PC-3 (cell line): ENCODE results near the gene SUMO3. TPM values are rescaled to one million over a fixed set of nuclear protein-coding genes. Genes with fewer than 3 reads are reported as not detected.

ENCODE experiments used
- ATAC-seq: fragments of 200-7000 bp; cut with Tn5 transposase; 2 replicates; pipeline ENCODE4 v1.9.1; 2020; ENCODE audit warnings: mild to moderate bottlenecking, moderate library complexity
- BruUV-seq: library from RNA; stranded (reverse); fragments of 400-500 nt; replicated peaks from 2 replicates; lab custom pipeline; 2021; lab: Mats Ljungman, UMichigan
- CTCF ChIA-PET: fragments of 300-600 bp; sonication (Branson Sonifier 250); formaldehyde crosslinking; loops from one replicate; lab custom pipeline; 2022; ENCODE audit warnings: antibody characterized with exemption; lab: Charles Lee
- POLR2A ChIA-PET: fragments of 300-600 bp; sonication (Branson Sonifier 250); formaldehyde crosslinking; loops from one replicate; lab custom pipeline; 2022; ENCODE audit warnings: antibody characterized with exemption; ENCODE audit not compliant: unreplicated experiment; lab: Charles Lee
- DNase-seq: peaks from one replicate; pipeline ENCODE4 v3.0.0-alpha.2; 2015
- H2AFZ ChIP-seq: fragments of 300-600 bp; sonication (generic); 2 replicates; pipeline ENCODE4 v1.6.0; 2016; ENCODE audit warnings: antibody characterized with exemption, low read length
- H3F3A ChIP-seq: fragments of 300-600 bp; sonication (generic); one replicate; pipeline ENCODE4 v1.6.0; 2017; ENCODE audit warnings: antibody characterized with exemption, low read length, control low read depth, mild to moderate bottlenecking; ENCODE audit not compliant: unreplicated experiment
- H3K27ac ChIP-seq: fragments of 300-600 bp; sonication (generic); 2 replicates; pipeline ENCODE4 v1.5.1; 2016; ENCODE audit warnings: mild to moderate bottlenecking, low read length
- H3K27me3 ChIP-seq: fragments of 300-600 bp; sonication (generic); 2 replicates; pipeline ENCODE4 v1.6.1; 2016; ENCODE audit warnings: low read length, mixed read lengths
- H3K36me3 ChIP-seq: fragments of 300-600 bp; sonication (generic); 2 replicates; pipeline ENCODE4 v1.6.1; 2016; ENCODE audit warnings: low read depth, mixed run types, low read length, mixed read lengths
- H3K4me1 ChIP-seq: fragments of 300-600 bp; sonication (generic); 2 replicates; pipeline ENCODE4 v1.5.1; 2016; ENCODE audit warnings: low read length; ENCODE audit not compliant: insufficient read depth
- H3K4me2 ChIP-seq: fragments of 300-600 bp; sonication (generic); 2 replicates; pipeline ENCODE4 v1.6.0; 2016; ENCODE audit warnings: low read length
- H3K4me3 ChIP-seq: fragments of 300-600 bp; sonication (generic); 2 replicates; pipeline ENCODE4 v1.5.1; 2016; ENCODE audit warnings: mild to moderate bottlenecking, low read length, mixed read lengths
- H3K79me2 ChIP-seq: fragments of 300-600 bp; sonication (generic); 2 replicates; pipeline ENCODE4 v1.6.1; 2017; ENCODE audit warnings: low read length, mixed read lengths
- H3K9ac ChIP-seq: fragments of 300-600 bp; sonication (generic); 2 replicates; pipeline ENCODE4 v1.6.0; 2016; ENCODE audit warnings: mild to moderate bottlenecking, low read length
- H3K9me2 ChIP-seq: fragments of 300-600 bp; sonication (generic); replicated peaks from 2 replicates; pipeline ENCODE4 v1.6.1; 2016; ENCODE audit warnings: mixed run types, low read length, mixed read lengths
- H3K9me3 ChIP-seq: fragments of 300-600 bp; sonication (generic); 2 replicates; pipeline ENCODE4 v1.6.1; 2016; ENCODE audit warnings: low read length, mixed read lengths
- H4K20me1 ChIP-seq: fragments of 300-600 bp; sonication (generic); 2 replicates; pipeline ENCODE4 v1.6.1; 2016; ENCODE audit warnings: low read length, mixed read lengths
- CTCF ChIP-seq: fragments of 300-600 bp; sonication (generic); conservative IDR thresholded peaks from 2 replicates; pipeline ENCODE4 v1.5.1; 2017; ENCODE audit warnings: antibody characterized with exemption, low read depth, mild to moderate bottlenecking, low read length
- EZH2 ChIP-seq: fragments of 300-600 bp; sonication (generic); IDR thresholded peaks from one replicate; pipeline ENCODE4 v1.6.1; 2017; ENCODE audit warnings: antibody characterized with exemption, mild to moderate bottlenecking, low read length; ENCODE audit not compliant: unreplicated experiment
- EZH2phosphoT487 ChIP-seq: fragments of 300-600 bp; sonication (generic); IDR thresholded peaks from 2 replicates; pipeline ENCODE4 v1.6.1; 2018; ENCODE audit warnings: mild to moderate bottlenecking, antibody characterized with exemption, low read length, borderline replicate concordance
- intact Hi-C: fragments of 100-400 bp; cut with micrococcal nuclease; formaldehyde crosslinking; loops from 2 replicates; pipeline ENCODE4 v1.9.0; 2023
- total RNA-seq: library from RNA; depleted of rRNA; stranded (reverse); fragments of >200 nt; gene quantifications from 2 replicates; pipeline ENCODE4 v1.2.3, GENCODE V29; 2014

Gene SUMO3
- total RNA-seq, 1 experiment from 2014 or later = 242 TPM

- H3K36me3 ChIP-seq = peaks cover 32% of the 10 kb centered on the region
- H3K4me2 ChIP-seq = no peak overlapping the region
- ChIA-PET POLR2A (no interaction called here), CTCF (no interaction called here)
- H2AFZ ChIP-seq = no peak overlapping the region
- no TSS peak for BruUV-seq
- H3F3A ChIP-seq = no peaks in the 10 kb centered on the region
- ATAC-seq (no peak), DNase-seq (no peak)
- H3K9ac ChIP-seq = no peak overlapping the region
- H4K20me1 ChIP-seq = 0 out of 2 replicates have a peak, but pooled peaks cover 6% of the 10 kb centered on the region
- no peaks in the 10 kb centered on the region for H3K9me2 ChIP-seq
- H3K4me3 ChIP-seq = no peak overlapping the region
- peaks cover 11% of the 10 kb centered on the region for H3K4me1 ChIP-seq
- H3K27me3 ChIP-seq = no peaks in the 10 kb centered on the region
- no peak overlapping the region for H3K27ac ChIP-seq
- peaks cover 15% of the 10 kb centered on the region for H3K79me2 ChIP-seq
- TF ChIP-seq EZH2 (no peak), CTCF (no peak), EZH2phosphoT487 (no peak)
- no peaks in the 10 kb centered on the region for H3K9me3 ChIP-seq
- intact Hi-C loops = no loop called here
These were observed 31.1 kb upstream of the SUMO3 start for GRCh38 chr21:44848821-44849521.

- TF ChIP-seq EZH2 (no peak), CTCF (no peak), EZH2phosphoT487 (no peak)
- no peaks in the 10 kb centered on the region for H3K9me2 ChIP-seq
- H3K9me3 ChIP-seq = no peaks in the 10 kb centered on the region
- H3K79me2 ChIP-seq = peaks cover 3% of the 10 kb centered on the region; the same call in 1 of the 2 replicates
- no peaks in the 10 kb centered on the region for H3F3A ChIP-seq
- ChIA-PET POLR2A (interaction anchor here (0.7 kb wide), 1 partner anchor 136 kb away, joined by 3 read pairs; the partner anchor contains the start of gene TSPEAR), CTCF (no interaction called here)
- H3K36me3 ChIP-seq = peaks cover 27% of the 10 kb centered on the region
- H3K27ac ChIP-seq = no peak overlapping the region
- intact Hi-C loops = loop anchor here (2.0 kb wide), 1 partner anchor 47 kb away; the partner anchor contains the start of gene UBE2G2
- no peak; the same call in 1 of the 2 replicates for ATAC-seq
- no peak overlapping the region for H3K4me2 ChIP-seq
- H2AFZ ChIP-seq = no peak overlapping the region
- H4K20me1 ChIP-seq = no peaks in the 10 kb centered on the region
- BruUV-seq = no TSS peak
- no peak overlapping the region for H3K4me3 ChIP-seq
- H3K9ac ChIP-seq = no peak overlapping the region
- no peaks in the 10 kb centered on the region for H3K27me3 ChIP-seq
- DNase-seq = no peak
- H3K4me1 ChIP-seq = peaks cover 11% of the 10 kb centered on the region
These were observed 29.6 kb upstream of the SUMO3 start for GRCh38 chr21:44847261-44848056.
